ENCODE measurements around the gene BPTF. TPM values are rescaled to one million over a fixed set of nuclear protein-coding genes. Genes with fewer than 3 reads are reported as not detected.

Gene BPTF
- total RNA-seq, 2 experiments from 2014 or later: 117 to 125 TPM

DNA sequence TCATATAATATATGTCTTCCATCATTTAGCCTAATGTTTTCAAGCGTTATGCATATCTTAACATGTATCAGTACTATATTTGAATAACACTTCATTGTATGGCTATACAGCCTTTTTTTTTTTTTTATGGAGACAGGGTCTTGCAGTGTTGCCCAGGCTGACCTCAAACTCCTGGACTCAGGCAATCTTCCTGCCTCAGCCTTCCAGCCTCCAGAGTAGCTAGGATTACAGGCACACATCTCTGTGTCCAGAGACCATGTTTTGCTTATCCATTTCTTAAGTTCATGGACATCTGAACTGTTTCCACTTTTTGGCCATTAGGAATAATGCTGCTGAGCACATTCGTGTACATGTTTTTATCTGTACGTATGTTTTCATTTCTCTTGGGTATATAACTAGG lies 7.8 kb downstream of the BPTF start:
- CTCF ChIA-PET: no interaction called here
- H3K4me1 Mint-ChIP-seq (ENCODE audit: low read depth): peaks cover 93% of the 10 kb centered on the region

DNA sequence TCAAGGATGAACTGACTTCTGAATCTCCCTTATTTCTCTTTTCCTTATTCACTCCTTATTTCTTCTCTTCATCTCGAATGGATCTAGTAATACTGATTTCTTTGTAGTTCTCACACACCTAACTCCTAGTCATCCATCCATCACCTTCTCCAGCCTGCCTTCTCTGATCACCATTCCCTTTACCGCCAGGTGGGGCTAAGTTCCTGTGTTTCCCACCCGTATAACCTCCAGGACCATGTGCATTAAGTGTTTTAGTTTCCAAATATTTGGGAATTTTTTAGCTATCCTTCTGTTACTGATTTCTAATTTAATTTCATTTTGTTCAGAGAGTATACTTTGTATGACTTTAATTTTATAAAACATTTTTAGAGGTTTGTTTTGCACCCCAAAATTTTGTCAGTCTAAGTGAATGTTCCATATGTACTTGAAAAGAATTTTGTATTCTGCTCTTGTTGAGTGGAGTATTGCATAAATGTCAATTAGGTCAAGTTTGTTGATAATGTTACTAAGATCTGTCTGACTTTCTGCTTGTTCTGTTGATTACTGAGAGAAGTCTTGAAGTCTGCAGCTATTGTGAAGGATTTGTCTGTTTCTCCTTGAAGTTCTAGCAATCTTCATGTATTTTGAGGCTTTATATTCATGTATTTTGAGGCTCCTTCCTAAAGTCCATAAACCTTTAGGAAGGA lies 8.8 kb downstream of the BPTF start:
- H3K4me3 ChIP-seq (ENCODE audit: low read length): no peak overlapping the region
- no peaks in the 10 kb centered on the region for H3K9me3 ChIP-seq (ENCODE audit: control insufficient read depth in 1 of 2, insufficient read depth in 1 of 2, low read length in 2 of 2)
- peak overlapping the region; percentile 9 for H3K27ac Mint-ChIP-seq
- H3K36me3 Mint-ChIP-seq (ENCODE audit: low read depth): peaks cover 14% of the 10 kb centered on the region
- H3K36me3 ChIP-seq (ENCODE audit: insufficient read depth, low read length): no peaks in the 10 kb centered on the region
- peaks cover 91% of the 10 kb centered on the region for H3K4me1 Mint-ChIP-seq (ENCODE audit: low read depth)
- ATAC-seq (ENCODE audit: poor library complexity) (no peak), DNase-seq (no peak)
- CTCF ChIA-PET: no interaction called here
- H3K27ac ChIP-seq (ENCODE audit: low read depth in 1 of 2, low read length in 2 of 2): no peak overlapping the region
- intact Hi-C loops (cut with DNase I, micrococcal nuclease): no loop called here
- H3K4me1 ChIP-seq (ENCODE audit: insufficient read depth, low read length): peaks cover 40% of the 10 kb centered on the region
- POLR2A ChIA-PET: interaction anchor here (0.6 to 1.1 kb wide), 2 partner anchors 8 to 22 kb away, joined by 3 read pairs; no protein-coding TSS in a partner anchor
- TF ChIP-seq, protein P1, sequence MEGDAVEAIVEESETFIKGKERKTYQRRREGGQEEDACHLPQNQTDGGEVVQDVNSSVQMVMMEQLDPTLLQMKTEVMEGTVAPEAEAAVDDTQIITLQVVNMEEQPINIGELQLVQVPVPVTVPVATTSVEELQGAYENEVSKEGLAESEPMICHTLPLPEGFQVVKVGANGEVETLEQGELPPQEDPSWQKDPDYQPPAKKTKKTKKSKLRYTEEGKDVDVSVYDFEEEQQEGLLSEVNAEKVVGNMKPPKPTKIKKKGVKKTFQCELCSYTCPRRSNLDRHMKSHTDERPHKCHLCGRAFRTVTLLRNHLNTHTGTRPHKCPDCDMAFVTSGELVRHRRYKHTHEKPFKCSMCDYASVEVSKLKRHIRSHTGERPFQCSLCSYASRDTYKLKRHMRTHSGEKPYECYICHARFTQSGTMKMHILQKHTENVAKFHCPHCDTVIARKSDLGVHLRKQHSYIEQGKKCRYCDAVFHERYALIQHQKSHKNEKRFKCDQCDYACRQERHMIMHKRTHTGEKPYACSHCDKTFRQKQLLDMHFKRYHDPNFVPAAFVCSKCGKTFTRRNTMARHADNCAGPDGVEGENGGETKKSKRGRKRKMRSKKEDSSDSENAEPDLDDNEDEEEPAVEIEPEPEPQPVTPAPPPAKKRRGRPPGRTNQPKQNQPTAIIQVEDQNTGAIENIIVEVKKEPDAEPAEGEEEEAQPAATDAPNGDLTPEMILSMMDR (IDR thresholded peaks at IDR 0.05): no peak
- H3K4me3 Mint-ChIP-seq: no peak overlapping the region
- H3K9me3 Mint-ChIP-seq: no peaks in the 10 kb centered on the region
- no peaks in the 10 kb centered on the region for H3K27me3 Mint-ChIP-seq
- no peaks in the 10 kb centered on the region for H3K27me3 ChIP-seq (ENCODE audit: control insufficient read depth in 1 of 2, insufficient read depth in 2 of 2, low read length in 2 of 2)

More for the DNA sequence above, 7.8 kb downstream of the BPTF start:
- Histone ChIP-seq H3K9me3 (ENCODE audit: control insufficient read depth in 1 of 2, insufficient read depth in 1 of 2, low read length in 2 of 2) (no peaks in the 10 kb centered on the region), H3K27ac (ENCODE audit: low read depth in 1 of 2, low read length in 2 of 2) (no peak overlapping the region), H3K36me3 (ENCODE audit: insufficient read depth, low read length) (no peaks in the 10 kb centered on the region), H3K4me3 (ENCODE audit: low read length) (no peak overlapping the region), H3K27me3 (ENCODE audit: control insufficient read depth in 1 of 2, insufficient read depth in 2 of 2, low read length in 2 of 2) (no peaks in the 10 kb centered on the region), H3K4me1 (ENCODE audit: insufficient read depth, low read length) (peaks cover 43% of the 10 kb centered on the region)
- no peak overlapping the region for H3K4me3 Mint-ChIP-seq
- DNase-seq: no peak
- TF ChIP-seq, protein P1 (IDR thresholded peaks at IDR 0.05): no peak
- H3K27me3 Mint-ChIP-seq: no peaks in the 10 kb centered on the region
- POLR2A ChIA-PET: no interaction called here
- H3K36me3 Mint-ChIP-seq (ENCODE audit: low read depth): peaks cover 14% of the 10 kb centered on the region
- ATAC-seq (ENCODE audit: poor library complexity): no peak
- intact Hi-C loops (cut with DNase I, micrococcal nuclease): no loop called here
- no peak overlapping the region for H3K27ac Mint-ChIP-seq
- no peaks in the 10 kb centered on the region for H3K9me3 Mint-ChIP-seq

DNA sequence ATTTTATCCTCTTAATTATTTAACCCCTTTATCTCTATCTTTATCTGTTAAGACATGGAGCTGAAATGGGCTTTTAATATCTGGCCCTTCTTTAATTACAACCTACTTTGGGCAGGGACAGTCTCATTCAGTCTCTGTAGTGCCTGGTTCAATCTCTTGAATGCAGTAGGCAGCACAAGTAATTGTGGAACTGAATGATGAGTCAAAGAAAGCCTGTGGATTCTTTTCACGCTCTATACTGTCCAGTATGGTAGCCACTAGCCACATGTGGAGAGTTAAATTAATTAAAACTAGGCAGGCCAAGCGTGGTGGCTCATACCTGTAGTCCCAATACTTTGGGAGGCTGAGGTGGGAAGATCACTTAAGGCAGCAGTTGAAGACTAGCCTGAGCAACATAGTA lies 9.3 kb downstream of the BPTF start:
- ATAC-seq (ENCODE audit: poor library complexity): no peak
- Histone ChIP-seq H3K27me3 (ENCODE audit: control insufficient read depth in 1 of 2, insufficient read depth in 2 of 2, low read length in 2 of 2) (no peaks in the 10 kb centered on the region), H3K4me1 (ENCODE audit: insufficient read depth, low read length) (peaks cover 36% of the 10 kb centered on the region), H3K27ac (ENCODE audit: low read depth in 1 of 2, low read length in 2 of 2) (no peak overlapping the region), H3K36me3 (ENCODE audit: insufficient read depth, low read length) (no peaks in the 10 kb centered on the region), H3K9me3 (ENCODE audit: control insufficient read depth in 1 of 2, insufficient read depth in 1 of 2, low read length in 2 of 2) (no peaks in the 10 kb centered on the region), H3K4me3 (ENCODE audit: low read length) (no peak overlapping the region)
- DNase-seq: no peak
- H3K4me3 Mint-ChIP-seq: peak overlapping the region; percentile 25
- H3K4me1 Mint-ChIP-seq (ENCODE audit: low read depth): peaks cover 91% of the 10 kb centered on the region
- peaks cover 14% of the 10 kb centered on the region for H3K36me3 Mint-ChIP-seq (ENCODE audit: low read depth)
- intact Hi-C loops (cut with DNase I, micrococcal nuclease): no loop called here
- CTCF ChIA-PET: no interaction called here
- H3K9me3 Mint-ChIP-seq: no peaks in the 10 kb centered on the region
- POLR2A ChIA-PET: interaction anchor here (1.1 kb wide), 1 partner anchor 8 kb away, joined by 3 read pairs; no protein-coding TSS in a partner anchor
- H3K27me3 Mint-ChIP-seq: no peaks in the 10 kb centered on the region
- TF ChIP-seq, protein P1 (IDR thresholded peaks at IDR 0.05): no peak
- peak overlapping the region; percentile 9 for H3K27ac Mint-ChIP-seq

Measured in CD4-positive, alpha-beta T cell (primary cell).